Esophagus muscularis mucosa (tissue), 4 donors: ENCODE measurements around the gene FKBP5. TPM values are rescaled to one million over a fixed set of nuclear protein-coding genes. Genes with fewer than 3 reads are reported as not detected.
"Not testable (repeated sequence)": the region's sequence is repeated elsewhere in the genome, so short reads cannot be mapped to it uniquely, and the experiment has no call there.

ENCODE experiments used
- DNase-seq: peaks from one replicate; pipeline ENCODE4 v3.0.0-alpha.2; 2017; ENCODE audit errors: extremely low spot score
- H3K27ac ChIP-seq, 4 donors: fragments of 200-600 bp; sonication (generic); replicated peaks in 1 of 4; 1 replicate in 3 of 4; 2 replicates in 1 of 4; pipeline ENCODE4 v1.5.1; 2016 to 2019; ENCODE audit warnings: mild to moderate bottlenecking in 1 of 4
- H3K27me3 ChIP-seq, 4 donors: fragments of 200-600 bp; sonication (generic); one replicate each; pipeline versions ENCODE4 v1.5.1 to v1.6.0; 2016 to 2019
- H3K36me3 ChIP-seq, 4 donors: fragments of 200-600 bp; sonication (generic); one replicate each; pipeline ENCODE4 v1.5.1; 2016 to 2019
- H3K4me1 ChIP-seq, 4 donors: fragments of 200-600 bp; sonication (generic); one replicate each; pipeline ENCODE4 v1.5.1; 2016 to 2019
- H3K4me3 ChIP-seq, 4 donors: fragments of 200-600 bp; sonication (generic); 1 replicate in 2 of 4; 2 replicates in 2 of 4; pipeline ENCODE4 v1.5.1; 2016 to 2019; ENCODE audit warnings: mild to moderate bottlenecking in 4 of 4, moderate library complexity in 1 of 4
- H3K9me3 ChIP-seq, 4 donors: fragments of 200-600 bp; sonication (generic); 1 replicate in 3 of 4; 2 replicates in 1 of 4; pipeline ENCODE4 v1.5.1; 2016 to 2019
- EP300 ChIP-seq: sonication (generic); formaldehyde crosslinking; IDR thresholded peaks from one replicate; pipeline ENCODE4 v1.6.1; 2017; ENCODE audit warnings: antibody characterized with exemption
- POLR2A ChIP-seq: fragments of 450-650 bp; IDR thresholded peaks from one replicate; pipeline ENCODE4 v1.6.1; 2017; ENCODE audit warnings: antibody characterized with exemption, moderate library complexity, mild to moderate bottlenecking, low read depth
- POLR2AphosphoS5 ChIP-seq, 2 donors: sonication (generic); formaldehyde crosslinking; IDR thresholded peaks; one replicate each; pipeline ENCODE4 v1.6.1; 2017; ENCODE audit warnings: antibody characterized with exemption in 2 of 2
- WGBS: methylation state at CpG from one replicate; pipeline ENCODE4 v1.1.5; 2018; 5-methylcytosine and 5-hydroxymethylcytosine counted together
- intact Hi-C: fragments of 100-400 bp; cut with DNase I; formaldehyde crosslinking; loops from one replicate; pipeline ENCODE4 v1.15.1; 2023
- total RNA-seq, 4 donors: library from RNA; depleted of rRNA; stranded (reverse); fragments of >200 nt; gene quantifications; one replicate each; pipeline versions ENCODE4 v1.1.0 to v1.2.1, GENCODE V29; 2016
- TF ChIP-seq, protein P1 (sequence below), 3 experiments: fragments of 200-600 bp in 2 of 3; fragments of 450-650 bp in 1 of 3; sonication (generic) in 2 of 3; IDR thresholded peaks; one replicate each; pipeline ENCODE4 v1.5.1; 2017 to 2019; ENCODE audit warnings: antibody characterized with exemption in 3 of 3, mild to moderate bottlenecking in 2 of 3, moderate library complexity in 1 of 3

The FKBP5 gene
- total RNA-seq, 4 donors from 2014 or later, result 477 to 689 (median 593) TPM

DNA sequence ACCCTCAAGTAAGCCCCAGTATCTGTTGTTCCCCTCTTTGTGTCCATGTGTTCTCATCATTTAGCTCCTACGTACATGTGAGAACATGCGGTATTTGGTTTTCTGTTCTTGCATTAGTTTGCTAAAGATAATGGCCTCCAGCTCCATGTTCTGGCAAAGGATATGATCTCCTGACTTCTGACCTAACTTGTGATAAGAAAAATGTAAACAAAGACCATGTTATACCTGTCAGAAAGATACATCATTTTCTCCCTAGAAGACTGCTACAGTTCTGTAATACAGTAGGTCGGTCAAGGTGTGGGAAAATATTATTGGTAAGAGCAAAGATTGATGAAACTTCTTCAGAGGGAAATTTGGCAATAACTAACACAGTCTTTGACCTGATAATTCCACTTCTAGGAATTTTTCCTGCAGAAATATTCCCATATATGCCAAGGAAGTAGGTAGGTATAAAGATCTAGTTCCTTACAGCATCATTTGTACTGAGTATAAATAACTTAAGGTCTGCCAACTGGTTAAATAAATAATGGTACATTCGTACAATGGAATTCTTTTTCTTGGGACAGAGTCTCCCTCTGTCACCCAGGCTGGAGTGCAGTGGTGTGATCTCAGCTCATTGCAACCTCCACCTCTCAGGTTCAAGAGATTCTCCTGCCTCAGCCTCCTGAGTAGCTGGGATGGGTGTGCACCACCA is 19.1 kb upstream of the FKBP5 start:
- DNase-seq, result no peak
- Histone ChIP-seq H3K36me3 (no peaks in the 10 kb centered on the region), H3K4me3 (no peak overlapping the region), H3K27me3 (no peaks in the 10 kb centered on the region), H3K9me3 (no peaks in the 10 kb centered on the region), H3K4me1 (no peaks in the 10 kb centered on the region), H3K27ac (no peak overlapping the region)
- TF ChIP-seq POLR2A (no peak), EP300 (no peak)
- TF ChIP-seq, protein P1, sequence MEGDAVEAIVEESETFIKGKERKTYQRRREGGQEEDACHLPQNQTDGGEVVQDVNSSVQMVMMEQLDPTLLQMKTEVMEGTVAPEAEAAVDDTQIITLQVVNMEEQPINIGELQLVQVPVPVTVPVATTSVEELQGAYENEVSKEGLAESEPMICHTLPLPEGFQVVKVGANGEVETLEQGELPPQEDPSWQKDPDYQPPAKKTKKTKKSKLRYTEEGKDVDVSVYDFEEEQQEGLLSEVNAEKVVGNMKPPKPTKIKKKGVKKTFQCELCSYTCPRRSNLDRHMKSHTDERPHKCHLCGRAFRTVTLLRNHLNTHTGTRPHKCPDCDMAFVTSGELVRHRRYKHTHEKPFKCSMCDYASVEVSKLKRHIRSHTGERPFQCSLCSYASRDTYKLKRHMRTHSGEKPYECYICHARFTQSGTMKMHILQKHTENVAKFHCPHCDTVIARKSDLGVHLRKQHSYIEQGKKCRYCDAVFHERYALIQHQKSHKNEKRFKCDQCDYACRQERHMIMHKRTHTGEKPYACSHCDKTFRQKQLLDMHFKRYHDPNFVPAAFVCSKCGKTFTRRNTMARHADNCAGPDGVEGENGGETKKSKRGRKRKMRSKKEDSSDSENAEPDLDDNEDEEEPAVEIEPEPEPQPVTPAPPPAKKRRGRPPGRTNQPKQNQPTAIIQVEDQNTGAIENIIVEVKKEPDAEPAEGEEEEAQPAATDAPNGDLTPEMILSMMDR (IDR thresholded peaks at IDR 0.05), result no peak
- intact Hi-C loops, result no loop called here
- WGBS, result 89% methylated on average over 4 of the region's 4 CpGs

DNA sequence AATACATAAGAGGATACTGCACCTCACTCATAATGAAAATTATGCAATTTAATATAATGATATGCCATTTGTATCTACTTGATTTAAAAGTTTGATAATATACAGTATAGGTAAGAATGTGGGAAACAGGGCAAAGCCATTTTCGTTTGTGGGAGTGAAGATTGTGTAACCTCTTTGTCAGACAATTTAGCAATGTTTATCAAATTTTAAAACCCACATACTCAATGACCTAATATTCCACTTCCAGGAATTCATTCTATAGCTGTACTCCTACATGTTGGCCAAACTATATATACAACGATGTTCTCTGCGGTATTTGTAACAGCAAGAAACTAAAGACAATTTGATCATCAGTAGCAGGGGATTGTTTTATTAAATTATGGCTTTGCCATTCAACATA is 17.8 kb upstream of the FKBP5 start:
- TF ChIP-seq POLR2AphosphoS5 (IDR thresholded peaks at IDR 0.05), result no peak
- no peak for TF ChIP-seq EP300
- TF ChIP-seq POLR2A, result no peak
- TF ChIP-seq, protein P1 (IDR thresholded peaks at IDR 0.05), result no peak
- intact Hi-C loops, result no loop called here
- Histone ChIP-seq H3K27me3 (no peaks in the 10 kb centered on the region), H3K4me3 (no peak overlapping the region), H3K36me3 (no peaks in the 10 kb centered on the region), H3K4me1 (no peaks in the 10 kb centered on the region), H3K27ac (no peak overlapping the region), H3K9me3 (no peaks in the 10 kb centered on the region)
- 58% methylated on average over 3 of the region's 3 CpGs for WGBS
- no peak for DNase-seq

DNA sequence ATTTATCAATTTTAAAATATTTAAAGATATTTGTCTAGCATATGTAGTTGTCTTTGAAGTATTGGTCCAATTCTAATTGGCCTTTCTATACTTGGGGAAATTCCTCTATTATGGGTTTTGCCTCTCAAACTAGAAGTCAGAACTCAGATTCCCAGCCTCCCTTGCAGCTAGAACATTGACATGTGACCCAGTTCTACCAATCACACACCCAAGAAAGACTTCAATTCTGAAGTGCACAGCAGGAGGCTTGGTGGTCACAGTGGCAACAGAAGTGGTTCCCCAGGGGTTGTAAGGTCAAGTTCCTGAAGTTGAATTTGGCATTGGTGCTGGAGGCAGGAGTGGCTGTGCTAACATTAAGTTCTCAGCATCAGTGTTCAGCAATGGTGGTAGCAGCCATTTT is 14.8 kb upstream of the FKBP5 start:
- no peak for DNase-seq
- intact Hi-C loops, result no loop called here

DNA sequence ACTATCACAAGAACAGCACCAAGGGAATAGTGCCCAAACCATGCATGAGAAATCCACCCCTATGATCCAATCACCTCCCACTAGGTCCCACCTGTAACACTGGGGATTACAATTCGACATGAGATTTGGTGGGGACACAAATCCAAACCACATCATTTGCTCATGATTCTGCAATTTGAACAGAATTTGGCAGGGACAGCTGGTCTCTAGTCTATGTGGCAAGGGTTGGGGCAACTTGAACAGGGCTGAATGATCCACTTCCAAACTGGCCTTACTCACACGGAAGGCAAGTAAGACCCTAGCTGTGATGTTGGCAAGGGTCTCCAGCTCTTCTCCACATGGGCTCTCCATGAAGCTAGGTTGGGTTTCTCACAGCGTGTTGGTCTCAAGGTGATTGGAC is 10.1 kb upstream of the FKBP5 start:
- no peak overlapping the region for H3K27ac ChIP-seq
- H3K27me3 ChIP-seq, result no peaks in the 10 kb centered on the region
- no peak for DNase-seq
- H3K4me1 ChIP-seq, result no peaks in the 10 kb centered on the region
- WGBS, result 88% methylated on average over 2 of the region's 3 CpGs
- H3K9me3 ChIP-seq, result peaks cover 0 to 3% (median 0%) of the 10 kb centered on the region in 4 donors
- intact Hi-C loops, result no loop called here
- no peak overlapping the region for H3K4me3 ChIP-seq
- no peaks in the 10 kb centered on the region for H3K36me3 ChIP-seq
- TF ChIP-seq POLR2AphosphoS5 (IDR thresholded peaks at IDR 0.05) (no peak), EP300 (no peak), POLR2A (no peak)
- TF ChIP-seq, protein P1 (IDR thresholded peaks at IDR 0.05), result no peak

More for the DNA sequence above, 14.8 kb upstream of the FKBP5 start:
- Histone ChIP-seq H3K27me3 (no peaks in the 10 kb centered on the region), H3K9me3 (no peaks in the 10 kb centered on the region), H3K27ac (no peak overlapping the region), H3K36me3 (no peaks in the 10 kb centered on the region), H3K4me3 (no peak overlapping the region), H3K4me1 (no peaks in the 10 kb centered on the region)
- TF ChIP-seq, protein P1 (IDR thresholded peaks at IDR 0.05), result no peak
- no peak for TF ChIP-seq POLR2AphosphoS5 (IDR thresholded peaks at IDR 0.05)
- TF ChIP-seq EP300, result no peak
- TF ChIP-seq POLR2A, result no peak

DNA sequence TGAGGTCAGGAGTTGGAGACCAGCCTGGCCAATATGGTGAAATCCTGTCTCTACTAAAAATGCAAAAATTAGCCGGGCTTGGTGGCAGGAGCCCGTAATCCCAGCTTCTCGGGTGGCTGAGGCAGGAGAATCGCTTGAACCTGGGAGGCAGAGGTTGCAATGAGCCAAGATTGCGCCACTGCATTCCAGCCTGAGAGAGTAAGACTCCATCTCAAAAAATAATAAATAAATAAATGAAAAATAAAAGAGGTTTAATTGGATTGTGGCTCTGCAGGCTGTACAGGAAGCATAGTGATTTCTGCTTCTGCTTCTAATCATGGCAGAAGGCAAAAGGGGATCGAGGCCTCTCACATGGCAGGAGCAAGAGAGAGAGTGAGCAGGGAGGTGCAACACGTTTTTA is 9.7 kb upstream of the FKBP5 start:
- H3K27ac ChIP-seq, DNase-seq, H3K4me3 ChIP-seq, H3K36me3 ChIP-seq, H3K9me3 ChIP-seq, H3K4me1 ChIP-seq, H3K27me3 ChIP-seq, intact Hi-C loops: not testable (repeated sequence)
- WGBS, result 97% methylated on average over 7 of the region's 7 CpGs
